ENCODE measurements around the gene ATG2B. TPM values are rescaled to one million over a fixed set of nuclear protein-coding genes. Genes with fewer than 3 reads are reported as not detected.

Gene ATG2B
- total and polyA plus RNA-seq, 9 of the 15 experiments (the other 6 are each of a cell fraction or from before 2014, with no cell fraction given) = 0.83 to 12.9 (median 8.7) TPM

DNA sequence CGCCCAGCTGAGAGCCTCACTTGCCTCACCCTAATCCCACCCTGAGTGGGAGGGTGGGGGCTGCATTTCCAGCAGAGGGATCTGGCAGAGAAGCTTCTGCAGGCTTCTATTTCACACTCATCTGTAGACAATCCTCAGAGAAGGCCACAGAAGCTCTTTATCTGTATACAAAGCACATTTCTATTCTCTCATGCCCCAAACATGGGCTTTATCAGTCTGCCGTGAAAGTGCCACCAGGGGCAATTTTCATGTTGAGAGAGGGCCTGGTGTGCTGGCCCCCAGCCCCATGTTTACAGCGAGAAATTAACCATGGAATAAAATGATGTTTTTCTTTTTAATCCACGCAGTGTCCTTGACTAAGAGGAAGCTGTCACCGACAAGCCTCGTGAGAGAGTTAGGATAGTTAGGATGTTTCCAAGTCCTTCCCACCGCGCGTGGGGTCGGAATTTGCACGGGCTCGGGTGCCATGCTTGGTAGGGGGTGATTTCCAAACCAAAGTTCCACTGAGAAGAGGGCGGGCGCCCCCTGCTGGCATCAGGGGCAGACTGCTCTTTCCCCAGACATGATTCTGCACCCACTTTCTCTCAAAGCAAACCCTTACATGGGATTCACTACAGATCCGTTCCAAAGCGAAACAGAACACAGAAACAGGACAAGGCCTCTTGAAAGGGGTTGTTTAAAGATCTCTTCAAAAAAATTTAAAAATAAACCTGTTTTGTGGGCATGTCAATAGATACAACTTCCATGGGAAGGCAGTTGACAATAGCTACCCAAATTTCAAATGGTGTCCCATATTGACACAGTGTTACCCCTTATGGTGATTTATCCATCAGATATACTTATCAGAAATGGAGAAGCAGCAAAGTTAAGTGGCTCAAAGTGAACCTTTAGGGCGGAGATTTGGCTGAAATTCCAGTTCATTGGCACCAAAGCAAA, 87.7 kb downstream of the ATG2B start (continued):
- TF ChIP-seq DEAF1 (CRISPR knock-in tag; IDR thresholded peaks at IDR 0.05) = peak; percentile 24; the same call in 1 of the 2 replicates
- TF ChIP-seq ZBTB2 (IDR thresholded peaks at IDR 0.05) = no peak
- no peak for TF ChIP-seq SIN3B (IDR thresholded peaks at IDR 0.05; ENCODE audit: low read depth)
- no peak for TF ChIP-seq RHOXF2B (CRISPR knock-in tag; conservative IDR thresholded peaks at IDR 0.05)
- no peak for TF ChIP-seq KDM5B (IDR thresholded peaks at IDR 0.05; ENCODE audit: insufficient replicate concordance, low read depth, low read length)
- peak; percentile 71 for TF ChIP-seq SMC3 (conservative IDR thresholded peaks at IDR 0.05; ENCODE audit: insufficient read depth, low read depth, low read length)
